Glutamatergic neuron (in vitro differentiated cells): ENCODE data around the gene RIC3. TPM values are rescaled to one million over a fixed set of nuclear protein-coding genes. Genes with fewer than 3 reads are reported as not detected.

Source experiments
- DNase-seq: peaks from one replicate; pipeline ENCODE4 v3.0.0; 2022
- H3K27ac Mint-ChIP-seq: one replicate; pipeline ENCODE4 v1.8.0; 2020; ENCODE audit warnings: mild to moderate bottlenecking, mixed read lengths, inconsistent platforms; ENCODE audit not compliant: unreplicated experiment
- H3K27me3 Mint-ChIP-seq: one replicate; pipeline ENCODE4 v1.8.0; 2020; ENCODE audit warnings: mild to moderate bottlenecking, moderate library complexity, mixed read lengths, inconsistent platforms; ENCODE audit not compliant: unreplicated experiment
- H3K36me3 Mint-ChIP-seq: one replicate; pipeline ENCODE4 v1.8.0; 2020; ENCODE audit warnings: mild to moderate bottlenecking, mixed read lengths, inconsistent platforms; ENCODE audit not compliant: unreplicated experiment
- H3K4me1 Mint-ChIP-seq: one replicate; pipeline ENCODE4 v1.8.0; 2020; ENCODE audit warnings: mild to moderate bottlenecking, low read depth, mixed read lengths, inconsistent platforms; ENCODE audit not compliant: unreplicated experiment
- H3K4me3 Mint-ChIP-seq: one replicate; pipeline ENCODE4 v1.8.0; 2020; ENCODE audit warnings: mild to moderate bottlenecking, mixed read lengths, inconsistent platforms; ENCODE audit not compliant: unreplicated experiment
- H3K9me3 Mint-ChIP-seq: one replicate; pipeline ENCODE4 v1.8.0; 2020; ENCODE audit warnings: mild to moderate bottlenecking, moderate library complexity, mixed read lengths, inconsistent platforms; ENCODE audit not compliant: unreplicated experiment
- total RNA-seq: library from RNA; stranded (reverse); fragmentation: NEBNext Ultra II Directional; extraction: Animal tissue kit (Norgen Biotek cat#: 25700); gene quantifications from one replicate; pipeline ENCODE4 v1.2.1, GENCODE V29; 2021; ENCODE audit not compliant: unreplicated experiment
- TF ChIP-seq, protein P1 (sequence below): fragments of 200-600 bp; sonication (generic); IDR thresholded peaks from one replicate; pipeline ENCODE4 v1.5.0; 2021; ENCODE audit not compliant: partially characterized antibody, unreplicated experiment

Gene RIC3
- total RNA-seq, 1 donor from 2014 or later = 34.4 TPM

DNA sequence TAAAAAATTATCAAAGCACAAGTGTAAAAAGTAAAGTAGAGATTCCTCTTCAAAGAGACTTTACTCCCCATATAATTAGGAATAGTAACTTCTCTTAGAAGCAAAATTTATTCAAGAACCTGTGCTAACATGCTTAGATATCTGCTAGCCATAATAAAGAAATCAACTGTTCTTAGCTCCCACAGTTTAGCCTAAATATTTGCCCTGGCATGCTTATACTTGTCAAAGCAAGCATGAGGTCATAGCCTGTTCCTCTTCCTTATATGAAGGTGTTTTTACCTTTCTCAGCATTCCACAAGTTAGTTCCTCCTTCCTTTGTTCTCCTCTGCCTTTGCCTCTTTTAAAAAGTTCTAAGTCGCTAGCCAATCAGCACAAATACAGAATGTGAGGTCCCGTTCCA lies 30.3 kb downstream of the RIC3 start:
- TF ChIP-seq, protein P1, sequence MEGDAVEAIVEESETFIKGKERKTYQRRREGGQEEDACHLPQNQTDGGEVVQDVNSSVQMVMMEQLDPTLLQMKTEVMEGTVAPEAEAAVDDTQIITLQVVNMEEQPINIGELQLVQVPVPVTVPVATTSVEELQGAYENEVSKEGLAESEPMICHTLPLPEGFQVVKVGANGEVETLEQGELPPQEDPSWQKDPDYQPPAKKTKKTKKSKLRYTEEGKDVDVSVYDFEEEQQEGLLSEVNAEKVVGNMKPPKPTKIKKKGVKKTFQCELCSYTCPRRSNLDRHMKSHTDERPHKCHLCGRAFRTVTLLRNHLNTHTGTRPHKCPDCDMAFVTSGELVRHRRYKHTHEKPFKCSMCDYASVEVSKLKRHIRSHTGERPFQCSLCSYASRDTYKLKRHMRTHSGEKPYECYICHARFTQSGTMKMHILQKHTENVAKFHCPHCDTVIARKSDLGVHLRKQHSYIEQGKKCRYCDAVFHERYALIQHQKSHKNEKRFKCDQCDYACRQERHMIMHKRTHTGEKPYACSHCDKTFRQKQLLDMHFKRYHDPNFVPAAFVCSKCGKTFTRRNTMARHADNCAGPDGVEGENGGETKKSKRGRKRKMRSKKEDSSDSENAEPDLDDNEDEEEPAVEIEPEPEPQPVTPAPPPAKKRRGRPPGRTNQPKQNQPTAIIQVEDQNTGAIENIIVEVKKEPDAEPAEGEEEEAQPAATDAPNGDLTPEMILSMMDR = no peak
- no peak for DNase-seq
- H3K4me3 Mint-ChIP-seq = no peak overlapping the region
- peaks cover 4% of the 10 kb centered on the region for H3K36me3 Mint-ChIP-seq
- peaks cover 2% of the 10 kb centered on the region for H3K27me3 Mint-ChIP-seq
- H3K4me1 Mint-ChIP-seq = no peaks in the 10 kb centered on the region
- H3K9me3 Mint-ChIP-seq = no peaks in the 10 kb centered on the region
- H3K27ac Mint-ChIP-seq = no peak overlapping the region

- H3K27ac Mint-ChIP-seq = no peak overlapping the region
- TF ChIP-seq, protein P1 = no peak
- no peak for DNase-seq
- H3K9me3 Mint-ChIP-seq = no peaks in the 10 kb centered on the region
- H3K4me3 Mint-ChIP-seq = no peak overlapping the region
- H3K36me3 Mint-ChIP-seq = no peaks in the 10 kb centered on the region
- no peaks in the 10 kb centered on the region for H3K27me3 Mint-ChIP-seq
- H3K4me1 Mint-ChIP-seq = no peaks in the 10 kb centered on the region
These were observed 41.4 kb downstream of the RIC3 start for GRCh38 chr11:8127447-8127846.

- Mint-ChIP-seq H3K9me3 (no peaks in the 10 kb centered on the region), H3K27ac (no peak overlapping the region)
- no peak for DNase-seq
These were observed 42.1 kb downstream of the RIC3 start for GRCh38 chr11:8126649-8127289.

DNA sequence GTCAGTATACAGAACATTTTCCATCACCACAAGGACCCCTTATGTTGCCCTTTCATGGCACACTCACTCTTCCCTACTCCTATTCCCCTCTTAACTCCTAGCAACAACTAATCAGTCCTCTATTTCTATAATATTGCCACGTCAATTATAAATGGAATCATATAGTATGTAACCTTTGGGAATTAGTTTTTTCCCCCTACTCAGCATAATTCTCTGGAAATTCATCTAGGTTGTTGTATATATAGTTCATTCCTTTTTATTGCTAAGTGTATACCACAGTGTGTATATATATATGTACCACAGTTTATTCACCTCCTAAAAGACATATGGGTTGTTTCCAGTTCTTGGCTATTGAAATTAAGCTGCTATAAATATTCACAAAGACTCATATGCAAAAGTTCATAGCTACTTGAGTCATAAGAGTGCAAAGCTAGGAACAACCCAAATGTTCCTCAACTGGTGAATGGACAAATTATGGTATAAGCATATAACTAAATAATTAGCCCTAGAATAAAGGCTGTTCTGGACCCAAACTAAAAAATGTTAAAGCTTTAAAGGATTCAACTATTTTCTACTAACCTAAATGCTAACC lies 46.6 kb downstream of the RIC3 start:
- Mint-ChIP-seq H3K27ac (no peak overlapping the region), H3K27me3 (no peaks in the 10 kb centered on the region), H3K4me1 (no peaks in the 10 kb centered on the region), H3K4me3 (no peak overlapping the region), H3K36me3 (peaks cover 7% of the 10 kb centered on the region), H3K9me3 (no peaks in the 10 kb centered on the region)
- TF ChIP-seq, protein P1 = no peak
- DNase-seq = no peak

More at GRCh38 chr11:8126649-8127289, 42.1 kb downstream of the RIC3 start:
- Mint-ChIP-seq H3K4me3 (no peak overlapping the region), H3K27me3 (no peaks in the 10 kb centered on the region), H3K4me1 (no peaks in the 10 kb centered on the region), H3K36me3 (no peaks in the 10 kb centered on the region)
- TF ChIP-seq, protein P1 = no peak

GRCh38 chr11:8111636-8112035 lies 57.2 kb downstream of the RIC3 start:
- H3K9me3 Mint-ChIP-seq = peaks cover 12% of the 10 kb centered on the region
- TF ChIP-seq, protein P1 = no peak
- no peak for DNase-seq
- H3K4me3 Mint-ChIP-seq = no peak overlapping the region
- H3K27me3 Mint-ChIP-seq = peaks cover 2% of the 10 kb centered on the region
- H3K36me3 Mint-ChIP-seq = peaks cover 19% of the 10 kb centered on the region
- H3K4me1 Mint-ChIP-seq = no peaks in the 10 kb centered on the region
- no peak overlapping the region for H3K27ac Mint-ChIP-seq
